OCI-M2 (cell line): ENCODE results near the gene CRIP2.
A peak's percentile ranks its signal among the peaks of the same experiment; 100 is the strongest.

ENCODE experiments used
- DNase-seq: peaks from one replicate; lab custom pipeline; 2025; ENCODE audit not compliant: unreplicated experiment; lab: John Stamatoyannopoulos, UW

The CRIP2 gene

GRCh38 chr14:105487449-105487985 lies 12.9 kb downstream of the CRIP2 start:
- DNase-seq, result no peak

- no peak for DNase-seq
Measured at GRCh38 chr14:105487986-105488777, 13.6 kb downstream of the CRIP2 start.

GRCh38 chr14:105488781-105489541 lies 14.3 kb downstream of the CRIP2 start:
- no peak for DNase-seq

GRCh38 chr14:105489542-105490266 lies 15.1 kb downstream of the CRIP2 start:
- DNase-seq, result peak; percentile 5

- no peak for DNase-seq
Measured at GRCh38 chr14:105490267-105490571, 15.6 kb downstream of the CRIP2 start.

GRCh38 chr14:105490572-105491365 lies 16.1 kb downstream of the CRIP2 start, which contains the start of gene TEDC1:
TSS of gene TEDC1 (plus strand) at chr14:105491246. CDS start at chr14:105491376, 130 bp downstream.
- DNase-seq, result peak; percentile 97

GRCh38 chr14:105491366-105491973 lies 16.8 kb downstream of the CRIP2 start:
- DNase-seq, result peak; percentile 29

- DNase-seq, result no peak
Measured at GRCh38 chr14:105492031-105492970, 17.7 kb downstream of the CRIP2 start.

- no peak for DNase-seq
Measured at GRCh38 chr14:105492971-105493871, 18.6 kb downstream of the CRIP2 start.

GRCh38 chr14:105493921-105494605 lies 19.4 kb downstream of the CRIP2 start:
- DNase-seq, result no peak

- no peak for DNase-seq
Measured at GRCh38 chr14:105494606-105494929, 19.9 kb downstream of the CRIP2 start.

GRCh38 chr14:105495101-105495989 lies 20.7 kb downstream of the CRIP2 start:
- no peak for DNase-seq

- no peak for DNase-seq
Measured at GRCh38 chr14:105495990-105496830, 21.6 kb downstream of the CRIP2 start.

- DNase-seq, result no peak
Measured at GRCh38 chr14:105496831-105497591, 22.4 kb downstream of the CRIP2 start.
